Femur (tissue), 1 donor: Measurements from ENCODE around the gene APOC3.
A peak's percentile ranks its signal among the peaks of the same experiment; 100 is the strongest.
"Not testable (repeated sequence)": the region's sequence is repeated elsewhere in the genome, so short reads cannot be mapped to it uniquely, and the experiment has no call there.

Source experiments
- DNase-seq: peaks from one replicate; pipeline ENCODE4 v3.0.0-alpha.2; 2017

The APOC3 gene

DNA sequence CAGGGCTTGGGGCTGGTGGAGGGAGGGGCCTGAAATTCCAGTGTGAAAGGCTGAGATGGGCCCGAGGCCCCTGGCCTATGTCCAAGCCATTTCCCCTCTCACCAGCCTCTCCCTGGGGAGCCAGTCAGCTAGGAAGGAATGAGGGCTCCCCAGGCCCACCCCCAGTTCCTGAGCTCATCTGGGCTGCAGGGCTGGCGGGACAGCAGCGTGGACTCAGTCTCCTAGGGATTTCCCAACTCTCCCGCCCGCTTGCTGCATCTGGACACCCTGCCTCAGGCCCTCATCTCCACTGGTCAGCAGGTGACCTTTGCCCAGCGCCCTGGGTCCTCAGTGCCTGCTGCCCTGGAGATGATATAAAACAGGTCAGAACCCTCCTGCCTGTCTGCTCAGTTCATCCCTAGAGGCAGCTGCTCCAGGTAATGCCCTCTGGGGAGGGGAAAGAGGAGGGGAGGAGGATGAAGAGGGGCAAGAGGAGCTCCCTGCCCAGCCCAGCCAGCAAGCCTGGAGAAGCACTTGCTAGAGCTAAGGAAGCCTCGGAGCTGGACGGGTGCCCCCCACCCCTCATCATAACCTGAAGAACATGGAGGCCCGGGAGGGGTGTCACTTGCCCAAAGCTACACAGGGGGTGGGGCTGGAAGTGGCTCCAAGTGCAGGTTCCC, at the start of gene APOC3:
Gene APOC3 (plus strand): TSS at position 383 of the 659 bp plus-strand sequence. CDS start 676 bp downstream, outside the sequence.
- no peak for DNase-seq

DNA sequence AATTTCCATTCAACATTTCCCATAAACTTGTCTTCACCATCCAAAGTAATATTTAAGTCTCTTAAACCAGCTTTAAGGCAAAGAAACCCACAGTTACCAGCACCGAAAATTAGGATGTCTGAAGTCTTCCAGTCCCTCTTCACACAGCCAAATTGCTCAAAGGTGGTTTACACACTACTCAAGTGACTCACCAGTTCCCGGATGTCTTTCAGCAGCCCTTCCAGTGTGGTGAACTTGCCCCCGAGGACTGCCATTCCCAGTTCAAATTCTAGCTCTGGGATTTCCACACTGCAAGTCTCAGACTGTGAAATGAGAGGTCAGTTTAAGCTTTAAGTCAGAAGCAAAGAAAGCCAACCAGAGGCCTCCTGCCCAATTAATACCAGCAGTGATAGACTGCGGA, 47.0 kb upstream of the APOC3 start:
- no peak for DNase-seq

DNA sequence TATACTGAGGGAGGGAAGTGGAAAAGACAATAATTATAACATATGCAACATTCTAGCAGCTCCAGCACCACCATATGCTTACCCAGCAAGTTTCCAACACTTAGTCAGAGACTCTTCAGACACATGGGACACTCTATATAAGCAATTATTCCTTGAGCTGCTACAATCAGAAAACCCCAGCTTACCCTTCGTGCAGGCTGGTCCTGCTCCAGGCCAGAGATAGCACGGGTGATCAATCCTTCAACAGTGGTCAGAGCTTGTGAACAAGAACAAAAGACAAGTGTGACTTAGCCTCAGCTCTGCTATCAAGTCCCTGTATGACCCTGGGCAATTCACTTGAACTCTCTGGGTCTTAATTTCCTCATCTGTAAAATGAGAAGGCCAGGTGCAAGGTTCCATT, 43.4 kb upstream of the APOC3 start:
- DNase-seq = no peak

DNA sequence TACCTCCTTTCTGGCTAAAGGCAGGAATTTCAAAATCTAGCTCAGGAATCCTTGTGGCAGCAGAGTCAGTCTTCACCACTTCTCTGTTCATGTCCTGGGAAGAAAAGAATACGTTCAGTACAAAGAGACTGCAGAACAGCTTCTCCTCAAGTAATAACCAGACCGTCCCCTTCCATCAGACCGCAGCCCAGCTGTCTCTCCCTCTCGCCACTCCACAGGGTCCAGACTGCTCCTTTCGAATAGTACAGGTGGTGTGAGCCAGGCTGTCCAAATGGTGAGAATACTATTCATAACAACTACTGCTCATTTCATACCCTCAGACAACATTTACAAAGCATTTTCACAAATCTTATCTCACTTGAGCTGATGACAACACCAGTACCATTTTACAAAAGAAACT, 42.7 kb upstream of the APOC3 start:
- no peak for DNase-seq

DNA sequence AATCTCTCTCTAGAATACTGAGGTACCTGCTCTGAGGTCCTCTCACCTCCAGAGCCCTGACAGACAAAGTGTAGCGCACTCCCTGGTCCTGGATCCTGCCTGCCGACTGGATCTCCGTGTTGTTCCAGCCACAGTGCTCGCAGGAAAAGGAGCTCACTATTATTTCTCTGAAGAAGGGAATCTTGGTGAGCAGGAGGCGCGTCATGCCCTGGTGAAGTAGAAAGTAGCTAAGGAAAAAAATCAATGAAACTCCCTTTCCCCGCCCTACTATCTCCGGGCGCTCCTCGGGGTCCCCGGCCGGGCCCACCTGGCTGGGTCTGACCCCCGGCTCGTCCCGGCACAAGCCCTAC, 42.3 kb upstream of the APOC3 start:
- DNase-seq = no peak

DNA sequence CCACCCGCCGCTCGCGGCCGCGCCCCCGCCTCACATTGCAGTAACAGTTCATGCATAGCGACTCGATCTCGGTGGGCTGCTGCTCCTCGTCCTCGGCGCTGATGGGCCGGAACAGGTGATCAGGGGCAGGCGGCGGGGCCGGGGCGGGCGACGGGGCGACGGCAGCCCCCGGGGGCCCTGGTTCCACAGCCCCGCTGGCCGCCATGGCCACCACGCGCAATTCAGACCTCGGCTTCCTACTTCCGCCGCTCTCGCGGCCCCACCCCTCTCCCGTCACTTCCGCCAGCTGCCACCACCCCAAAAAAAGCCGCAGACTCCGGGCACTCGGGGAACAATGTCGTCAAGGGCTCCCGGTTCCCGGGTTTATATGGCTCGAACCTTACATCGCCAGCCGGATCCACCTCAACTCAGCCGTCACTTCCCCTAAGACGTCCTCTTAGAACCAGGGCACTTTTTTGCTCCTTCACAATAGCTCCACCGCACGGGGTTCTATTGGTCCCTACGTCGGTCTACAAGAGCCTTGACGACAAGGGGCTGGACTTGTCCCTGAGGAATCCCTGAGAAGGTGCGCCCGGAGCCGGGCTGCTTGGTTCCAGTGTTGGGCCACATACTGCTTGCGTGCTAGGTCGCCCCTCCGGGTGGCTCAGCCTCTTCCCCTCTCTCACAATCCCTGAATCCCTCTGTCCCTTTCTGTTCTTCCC, 41.8 kb upstream of the APOC3 start, which contains the start of gene ZPR1:
Gene ZPR1 (minus strand): TSS at position 238 of the 701 bp plus-strand sequence. CDS start 33 bp downstream, at position 205.
- DNase-seq = peak; percentile 93

DNA sequence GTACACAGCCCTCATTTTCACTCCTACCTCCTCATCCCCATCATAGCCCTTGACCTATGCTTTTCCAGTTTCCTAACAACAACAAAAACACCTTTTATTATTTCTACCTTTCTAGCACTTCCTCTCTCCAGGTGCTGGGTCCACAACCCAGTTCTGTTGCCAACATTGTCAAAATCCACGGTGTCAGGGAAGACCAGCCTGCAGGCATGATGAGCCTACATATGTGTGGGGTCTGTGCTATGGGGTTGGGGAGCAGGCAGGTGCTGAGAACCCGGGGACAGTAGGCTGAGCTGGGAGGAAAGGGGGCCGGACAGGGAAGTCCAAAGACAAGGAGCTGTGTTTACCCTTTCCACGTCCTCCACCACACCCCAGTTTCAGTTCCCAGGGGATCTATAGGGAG, 41.2 kb upstream of the APOC3 start:
- DNase-seq = no peak

DNA sequence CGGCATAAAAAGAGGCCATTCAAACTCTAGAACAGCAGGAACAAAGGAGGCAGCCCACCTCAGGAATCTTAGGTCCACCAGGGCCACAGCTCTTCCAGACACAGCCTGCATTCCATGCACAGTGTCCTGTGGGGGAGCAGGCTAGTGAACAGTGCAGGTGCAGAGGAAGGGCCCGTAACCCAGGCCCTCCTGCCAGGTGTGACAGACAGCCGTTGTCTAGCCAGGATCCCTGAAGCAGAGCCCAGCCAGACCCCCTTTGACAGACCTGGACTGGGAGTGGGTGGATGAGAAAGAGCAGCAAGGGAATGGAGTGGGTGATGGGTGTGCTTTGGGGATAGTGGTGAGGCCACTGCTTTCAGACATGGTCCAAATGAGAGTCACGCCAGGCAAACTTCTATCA, 40.7 kb upstream of the APOC3 start:
- no peak for DNase-seq

DNA sequence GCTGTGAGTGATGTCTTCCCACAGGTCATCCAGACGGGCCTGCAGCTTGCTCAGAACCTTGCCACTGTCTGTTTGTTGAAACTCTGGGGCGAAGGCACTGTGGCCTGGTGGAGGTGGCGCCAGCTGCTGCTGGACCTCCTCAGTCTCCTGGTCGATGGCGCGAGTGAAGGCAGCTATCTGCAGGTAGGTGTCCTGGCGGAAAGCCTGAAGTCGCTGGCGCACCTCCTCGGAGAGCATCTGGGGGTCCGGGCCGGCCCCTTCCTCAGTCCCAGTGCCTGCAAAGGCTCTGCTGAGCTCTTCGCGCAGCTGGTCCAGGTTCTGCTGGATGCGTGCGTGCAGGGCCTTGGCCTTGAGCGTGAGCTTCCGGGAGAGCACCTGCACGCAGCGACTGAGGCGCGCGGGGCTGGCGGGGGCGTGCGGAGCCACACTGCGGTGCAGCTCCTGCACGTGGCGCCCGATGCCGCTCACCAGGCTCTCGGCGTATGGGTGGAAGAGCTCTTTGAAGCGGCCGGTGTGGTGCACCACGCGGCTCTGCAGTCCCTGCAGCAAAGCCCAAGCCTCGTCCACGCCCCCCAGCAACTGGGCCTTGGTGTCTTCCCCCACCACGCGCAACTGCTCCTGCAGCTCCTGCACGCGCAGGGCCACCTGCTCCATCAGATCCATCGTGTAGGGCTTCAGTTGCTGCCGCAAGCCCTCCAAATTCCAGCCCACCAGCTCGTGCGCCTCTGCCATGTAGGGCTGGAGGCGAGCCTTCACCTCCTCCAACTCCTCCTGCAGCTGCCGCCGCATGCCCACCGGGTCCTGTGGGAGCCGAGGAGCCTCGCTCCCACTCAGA, 39.3 kb upstream of the APOC3 start:
- no peak for DNase-seq

DNA sequence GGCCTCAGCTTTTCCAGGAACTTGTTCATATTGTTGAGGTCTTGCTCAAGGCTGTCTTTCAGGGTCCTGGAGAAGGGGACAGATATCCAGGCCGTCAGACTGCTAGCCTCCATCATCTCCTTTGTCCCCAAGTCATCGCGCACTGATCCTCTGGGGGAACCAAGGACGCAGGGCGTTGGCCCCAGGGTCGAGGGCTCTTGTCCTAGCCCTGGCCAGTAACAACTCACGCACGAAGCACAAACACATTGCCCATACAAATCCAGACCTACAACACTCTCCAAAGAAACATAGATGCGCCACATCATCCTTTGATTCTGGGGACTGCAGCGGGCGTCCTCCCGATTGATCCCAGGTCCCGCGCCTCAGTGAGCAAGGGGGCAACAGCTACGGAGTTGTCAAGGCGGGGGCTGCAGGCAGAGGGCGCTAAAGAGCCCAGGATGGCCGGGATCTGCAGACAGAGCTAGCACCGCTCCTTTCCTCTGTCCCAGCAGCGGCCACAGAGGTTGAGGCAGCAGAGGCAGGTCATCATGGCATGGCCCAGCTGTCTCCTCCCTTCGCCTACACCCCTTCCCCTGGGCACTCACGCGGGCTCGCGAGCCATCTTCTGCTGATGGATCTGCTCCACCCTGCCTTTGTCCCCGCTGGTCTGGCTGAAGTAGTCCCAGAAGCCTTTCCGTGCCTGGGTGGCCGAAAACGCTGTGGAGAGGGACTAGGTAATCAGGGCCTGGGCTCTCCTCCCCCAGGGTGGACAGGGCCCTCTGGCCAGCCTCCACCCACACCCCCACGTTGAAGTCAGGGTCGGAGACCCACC, 38.5 kb upstream of the APOC3 start:
- peak; percentile 84 for DNase-seq

DNA sequence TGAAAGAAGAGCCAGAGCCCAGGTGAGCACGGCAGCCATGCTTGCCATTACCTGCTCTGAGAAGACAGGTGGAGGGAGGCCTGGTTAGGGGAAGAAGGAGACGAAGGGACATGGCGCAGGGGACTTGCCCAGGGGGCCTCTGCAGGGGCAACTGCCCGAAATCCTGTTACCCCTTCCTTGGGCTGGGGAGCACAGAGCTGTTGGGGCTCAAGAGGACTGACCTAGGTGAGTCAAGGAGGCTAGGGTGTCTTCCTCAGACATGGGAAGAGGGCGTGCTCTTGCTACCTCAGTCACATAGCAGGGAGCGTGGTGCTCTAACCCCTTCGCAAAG, 37.9 kb upstream of the APOC3 start, which contains the start of gene APOA5:
Gene APOA5 (minus strand): TSS at position 67 of the 331 bp plus-strand sequence. CDS start 19 bp downstream, at position 48.
- DNase-seq = no peak

DNA sequence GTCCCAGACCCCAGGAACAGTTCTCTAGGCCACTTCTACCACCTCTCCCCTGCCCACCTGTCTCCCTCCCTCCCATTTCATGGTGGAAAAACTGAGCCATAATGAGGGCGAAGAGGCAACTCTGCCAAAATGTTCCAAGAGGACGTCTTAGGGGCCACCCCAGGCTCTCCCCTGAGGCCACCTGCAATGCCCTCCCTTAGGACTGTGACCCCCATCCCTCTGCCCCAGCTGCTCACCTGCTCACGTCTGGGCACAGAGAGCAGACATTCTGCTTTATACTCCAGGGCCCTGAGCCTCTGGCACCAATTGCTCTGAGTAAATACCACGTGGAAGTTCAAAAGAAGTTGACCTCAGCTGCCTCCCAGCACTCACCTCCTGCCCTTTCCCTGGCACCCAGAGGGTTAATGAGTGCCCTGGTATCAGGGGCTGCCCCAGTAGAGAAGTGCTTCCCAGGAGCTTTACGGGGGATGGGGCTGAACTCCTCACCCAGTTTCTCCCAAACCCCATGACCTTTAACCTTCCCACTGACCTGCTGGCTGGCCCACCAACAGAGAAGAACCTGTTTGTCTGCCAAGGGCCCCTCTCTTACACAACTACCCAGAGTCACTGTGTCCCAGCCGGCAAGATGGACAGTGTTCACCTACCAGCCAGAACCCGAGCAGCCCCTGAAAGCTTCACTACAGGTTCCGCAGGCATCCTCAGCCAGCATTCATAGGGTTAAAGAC, 37.4 kb upstream of the APOC3 start:
- DNase-seq = no peak

DNA sequence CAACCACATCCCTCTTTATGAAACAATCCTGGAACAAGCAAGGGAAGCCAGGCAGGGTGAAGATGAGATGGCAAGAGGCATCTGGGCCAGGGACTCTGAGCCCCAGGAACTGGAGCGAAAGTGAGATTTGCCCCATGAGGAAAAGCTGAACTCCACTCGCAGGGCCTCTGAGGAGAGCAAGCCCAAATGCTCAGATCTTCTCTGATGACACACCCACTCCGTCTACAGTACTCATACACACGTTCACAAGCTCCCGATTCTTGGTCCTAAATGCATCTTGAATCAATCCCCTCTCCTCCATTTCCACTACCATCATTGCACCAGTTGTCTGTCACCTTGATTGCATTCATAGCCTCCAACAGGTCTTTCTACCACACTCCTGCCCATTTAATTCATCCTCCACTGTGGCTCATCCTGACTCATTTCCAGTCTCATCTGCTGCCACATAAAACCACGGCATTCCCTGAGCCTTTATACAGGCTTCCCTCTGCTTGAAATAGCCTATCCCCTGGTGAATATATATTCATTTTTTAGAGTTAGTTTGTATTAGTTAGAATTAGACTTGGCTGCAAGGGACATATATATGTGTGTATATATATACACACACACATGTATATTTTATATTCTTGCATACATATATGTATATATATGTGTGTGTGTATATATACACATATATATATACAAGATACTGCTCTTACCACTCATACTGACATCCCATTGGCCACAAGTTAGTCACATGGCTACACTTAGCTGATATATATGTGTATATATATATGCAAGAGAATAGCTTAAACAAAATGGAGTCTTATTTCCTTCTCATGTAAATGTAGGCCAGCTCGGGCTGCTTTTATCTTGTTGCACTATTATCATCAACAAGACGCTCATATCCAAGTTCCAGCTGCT, 36.6 kb upstream of the APOC3 start:
- DNase-seq = no peak

DNA sequence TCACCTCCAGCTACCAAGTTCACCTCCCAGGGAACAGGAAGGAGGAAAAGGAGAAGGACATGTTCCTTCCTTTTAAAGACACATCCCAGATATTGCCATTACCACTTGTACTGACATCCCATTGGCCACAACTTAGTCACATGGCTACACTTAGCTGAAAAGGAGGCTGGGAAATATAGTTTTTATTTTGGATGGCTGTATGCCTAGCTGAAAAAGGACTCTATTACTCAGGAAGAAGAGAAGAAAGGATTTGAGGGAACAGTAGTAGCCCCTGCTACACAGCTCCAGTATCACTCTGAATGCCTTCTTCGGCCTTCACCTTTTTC, 36.0 kb upstream of the APOC3 start:
- no peak for DNase-seq

DNA sequence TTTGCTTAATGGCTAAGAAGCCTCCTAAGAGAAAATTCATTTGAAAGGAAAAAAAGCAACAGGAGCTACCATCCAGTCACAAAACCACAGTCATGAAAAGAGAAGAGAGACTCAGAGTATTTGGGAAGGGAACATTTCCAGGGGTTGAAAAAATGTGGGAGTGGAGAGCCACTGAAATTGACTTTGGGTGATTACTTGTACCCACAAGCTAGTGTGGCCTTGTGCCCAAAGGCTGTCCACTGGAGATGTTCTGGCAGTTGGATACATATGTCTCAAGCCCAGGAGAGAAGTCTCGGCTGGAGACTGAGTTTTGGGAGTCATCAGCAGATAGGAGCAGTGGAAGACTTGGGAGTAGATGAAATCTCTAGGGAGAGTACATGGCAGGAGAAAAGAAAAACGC, 34.9 kb upstream of the APOC3 start:
- no peak for DNase-seq

DNA sequence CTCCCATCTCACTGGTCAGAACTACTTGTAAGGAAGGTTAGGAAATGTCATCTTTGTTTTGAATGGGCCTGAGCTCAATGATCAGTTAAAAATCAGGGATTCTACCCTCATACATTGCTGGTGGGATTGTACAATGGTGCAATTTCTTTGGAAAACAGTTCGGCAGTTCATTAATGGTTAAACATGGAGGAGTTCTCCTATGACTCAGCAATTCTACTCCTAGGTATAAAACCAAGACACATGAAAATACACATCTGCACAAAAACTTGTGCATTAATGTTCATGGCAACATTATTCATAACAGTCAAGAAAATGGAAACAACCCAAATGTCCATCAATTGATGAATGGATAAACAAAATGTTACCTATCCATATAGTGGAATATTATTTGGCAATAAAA, 33.2 kb upstream of the APOC3 start:
- no peak for DNase-seq

DNA sequence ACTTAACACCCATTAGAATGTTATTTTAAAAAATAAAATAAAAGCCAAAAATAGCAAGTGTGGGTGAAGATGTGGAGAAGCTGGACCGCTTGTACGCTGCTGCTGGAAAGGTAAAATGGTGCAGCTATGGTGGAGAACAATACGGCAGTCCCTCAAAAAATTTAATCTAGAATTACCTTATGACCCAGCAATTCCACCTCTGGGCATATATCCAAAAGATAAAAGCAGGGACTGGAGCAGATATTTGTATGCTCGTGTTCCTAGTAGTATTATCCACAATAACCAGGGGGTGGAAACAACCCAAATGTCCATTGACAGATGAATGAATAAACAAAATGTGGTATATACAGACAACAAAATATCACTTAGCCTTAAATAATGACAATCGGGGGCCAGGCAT, 31.9 kb upstream of the APOC3 start:
- no peak for DNase-seq

DNA sequence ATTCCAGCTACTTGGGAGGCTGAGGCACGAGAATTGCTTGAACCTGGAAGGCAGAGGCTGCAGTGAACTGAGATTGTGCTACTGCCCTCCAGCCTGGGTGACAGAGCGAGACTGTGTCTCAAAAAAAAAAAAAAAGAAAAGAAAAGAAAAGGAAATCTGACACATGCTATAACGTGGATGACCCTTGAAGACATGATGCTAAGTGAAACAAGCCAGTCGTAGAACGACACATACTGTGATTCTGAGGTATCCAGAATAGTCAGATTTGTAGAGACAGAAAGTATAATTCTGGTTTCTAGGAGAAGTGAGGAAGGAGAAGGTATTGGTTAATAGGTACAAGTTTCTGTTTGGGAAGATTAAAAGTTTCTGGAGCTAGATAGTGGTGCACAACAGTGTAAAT, 31.3 kb upstream of the APOC3 start:
- DNase-seq = no peak

DNA sequence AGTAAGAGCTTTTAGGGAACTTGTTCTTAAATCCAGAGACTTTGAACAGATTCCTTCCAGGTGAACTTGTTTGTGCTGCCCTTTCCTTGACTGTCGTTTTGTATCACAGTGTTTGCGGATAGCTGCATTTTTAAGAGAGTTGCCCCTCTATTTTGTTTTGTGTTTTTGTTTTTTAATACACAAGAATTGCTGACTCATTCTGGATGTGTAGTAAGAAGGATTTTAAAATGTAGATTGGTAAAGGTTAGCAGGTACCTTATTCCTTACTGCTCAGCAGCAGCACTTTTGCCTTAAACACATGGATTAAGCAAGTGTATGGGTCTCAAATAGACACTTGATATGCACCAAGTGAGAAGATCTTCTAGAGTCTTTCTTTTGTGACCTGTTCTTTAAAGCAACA, 29.1 kb upstream of the APOC3 start:
- DNase-seq = no peak

DNA sequence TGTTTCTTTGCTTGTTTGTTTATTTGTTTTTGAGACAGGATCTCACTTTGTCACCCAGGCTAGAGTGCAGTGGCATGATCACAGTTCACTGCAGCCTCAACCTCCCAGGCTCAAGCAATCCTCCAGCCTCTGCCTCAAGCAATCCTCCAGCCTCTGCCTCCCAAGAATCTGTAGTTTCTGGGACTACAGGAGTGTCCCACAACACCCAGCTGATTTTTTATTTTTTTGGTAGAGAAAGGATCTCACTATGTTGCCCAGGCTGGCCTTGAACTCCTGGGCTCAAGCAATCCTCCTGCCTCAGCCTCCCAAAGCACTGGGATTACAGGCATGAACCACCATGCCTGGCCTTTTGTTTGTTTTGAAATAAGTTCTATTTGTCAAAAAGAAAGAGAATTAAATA, 28.0 kb upstream of the APOC3 start:
- DNase-seq = not testable (repeated sequence)

DNA sequence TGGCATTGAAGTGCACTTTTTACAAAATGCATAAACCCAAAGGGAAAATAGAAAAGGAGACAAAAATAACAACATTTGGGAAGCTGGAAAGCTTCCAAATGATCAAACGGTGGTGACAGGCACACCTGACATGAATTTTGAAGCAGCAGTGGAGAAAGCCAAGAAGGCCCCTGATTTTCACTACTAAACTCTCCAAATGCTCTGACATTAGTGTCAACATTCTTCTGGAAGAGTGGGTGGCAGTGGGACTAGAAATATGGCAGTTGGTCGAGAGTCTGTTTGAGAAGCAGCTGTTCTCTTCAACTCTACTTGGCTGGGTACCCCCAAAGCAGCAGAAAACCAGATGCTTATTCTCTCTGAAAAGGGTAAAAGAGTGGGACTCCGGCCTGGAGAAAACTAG, 25.7 kb upstream of the APOC3 start:
- DNase-seq = no peak
